Thyroid gland (tissue), 4 donors: ENCODE measurements around the gene DFFB. TPM values are rescaled to one million over a fixed set of nuclear protein-coding genes. Genes with fewer than 3 reads are reported as not detected.

Experiments
- DNase-seq, 2 donors: peaks; one replicate each; pipeline ENCODE4 v3.0.0-alpha.2; 2019
- H3K27ac ChIP-seq, 3 donors: fragments of 200-600 bp; sonication (generic); 1 replicate in 2 of 3; 2 replicates in 1 of 3; pipeline ENCODE4 v1.5.1; 2016 to 2019; ENCODE audit warnings: mild to moderate bottlenecking in 1 of 3, moderate library complexity in 1 of 3
- H3K27me3 ChIP-seq: fragments of 200-600 bp; sonication (generic); one replicate; pipeline ENCODE4 v1.5.1; 2019
- H3K36me3 ChIP-seq, 2 donors: fragments of 200-600 bp; sonication (generic); one replicate each; pipeline ENCODE4 v1.5.1; 2016 to 2019
- H3K4me1 ChIP-seq, 2 donors: fragments of 200-600 bp; sonication (generic); one replicate each; pipeline ENCODE4 v1.5.1; 2017 to 2019
- H3K4me3 ChIP-seq, 3 donors: fragments of 200-600 bp; sonication (generic); replicated peaks in 1 of 3; 1 replicate in 2 of 3; 2 replicates in 1 of 3; pipeline ENCODE4 v1.5.1; 2016; ENCODE audit warnings: mild to moderate bottlenecking in 1 of 3
- H3K9me3 ChIP-seq: fragments of 200-600 bp; sonication (generic); one replicate; pipeline ENCODE4 v1.5.1; 2017
- CTCF ChIP-seq, 6 experiments: fragments of 200-600 bp in 3 of 6; fragments of 450-650 bp in 3 of 6; sonication (generic) in 3 of 6; IDR thresholded peaks; one replicate each; pipeline ENCODE4 v1.5.1; 2016 to 2019; ENCODE audit warnings: antibody characterized with exemption in 6 of 6, mild to moderate bottlenecking in 2 of 6, inconsistent platforms in 1 of 6, moderate library complexity in 1 of 6
- POLR2A ChIP-seq, 2 donors: fragments of 450-650 bp; IDR thresholded peaks; one replicate each; pipeline ENCODE4 v1.6.1; 2017; ENCODE audit warnings: antibody characterized with exemption in 2 of 2, mild to moderate bottlenecking in 2 of 2, moderate library complexity in 1 of 2
- WGBS, 2 donors: methylation state at CpG; one replicate each; pipeline ENCODE4 v1.1.5; 2017; 5-methylcytosine and 5-hydroxymethylcytosine counted together
- intact Hi-C: fragments of 100-400 bp; cut with DNase I; formaldehyde crosslinking; loops from one replicate; pipeline ENCODE4 v1.15.1; 2023
- total RNA-seq, 4 donors: library from RNA; depleted of rRNA; stranded (reverse); fragments of >200 nt; gene quantifications; one replicate each; pipeline ENCODE4 v1.2.3, GENCODE V29; 2016

Gene DFFB
- total RNA-seq, 4 donors from 2014 or later = 5.1 to 8.6 (median 6.8) TPM

- no peak for DNase-seq
- no peaks in the 10 kb centered on the region for H3K9me3 ChIP-seq
- intact Hi-C loops = no loop called here
- H3K4me1 ChIP-seq = no peaks in the 10 kb centered on the region
- peaks cover 12 to 50% of the 10 kb centered on the region in 2 donors for H3K36me3 ChIP-seq
- no peak overlapping the region for H3K4me3 ChIP-seq
- TF ChIP-seq CTCF (IDR thresholded peaks at IDR 0.05) (no peak), POLR2A (IDR thresholded peaks at IDR 0.05) (no peak)
- 95 to 98% methylated on average over 23 of the region's 23 CpGs for WGBS, 2 donors
- H3K27me3 ChIP-seq = no peaks in the 10 kb centered on the region
- H3K27ac ChIP-seq = no peak overlapping the region
Observed at GRCh38 chr1:3874736-3875135, 17.5 kb downstream of the DFFB start.

- Histone ChIP-seq H3K4me3 (no peak overlapping the region), H3K27me3 (no peaks in the 10 kb centered on the region), H3K9me3 (no peaks in the 10 kb centered on the region), H3K36me3 (peaks cover 10 to 41% of the 10 kb centered on the region in 2 donors), H3K27ac (no peak overlapping the region), H3K4me1 (no peaks in the 10 kb centered on the region)
- DNase-seq = no peak
- intact Hi-C loops = no loop called here
- TF ChIP-seq CTCF (IDR thresholded peaks at IDR 0.05) (no peak), POLR2A (IDR thresholded peaks at IDR 0.05) (no peak)
- 93% methylated on average over 16 of the region's 16 CpGs for WGBS, 2 donors
Observed at GRCh38 chr1:3876716-3877115, 19.4 kb downstream of the DFFB start.

GRCh38 chr1:3879099-3879498, 21.8 kb downstream of the DFFB start:
- no peak overlapping the region for H3K4me3 ChIP-seq
- no peaks in the 10 kb centered on the region for H3K27me3 ChIP-seq
- WGBS, 2 donors = 97 to 100% methylated on average over 7 of the region's 7 CpGs
- no peak for DNase-seq
- no peak overlapping the region for H3K27ac ChIP-seq
- H3K36me3 ChIP-seq = peaks cover 5 to 30% of the 10 kb centered on the region in 2 donors
- no peaks in the 10 kb centered on the region for H3K4me1 ChIP-seq
- TF ChIP-seq CTCF (IDR thresholded peaks at IDR 0.05) = no peak
- TF ChIP-seq POLR2A (IDR thresholded peaks at IDR 0.05) = no peak
- intact Hi-C loops = no loop called here
- H3K9me3 ChIP-seq = no peaks in the 10 kb centered on the region

- TF ChIP-seq CTCF (IDR thresholded peaks at IDR 0.05) (no peak), POLR2A (IDR thresholded peaks at IDR 0.05) (no peak)
Observed at GRCh38 chr1:3879787-3880428, 22.6 kb downstream of the DFFB start.

GRCh38 chr1:3880429-3881192, 23.3 kb downstream of the DFFB start:
- intact Hi-C loops = no loop called here

More at GRCh38 chr1:3879787-3880428, 22.6 kb downstream of the DFFB start:
- H3K27ac ChIP-seq = no peak overlapping the region
- no peaks in the 10 kb centered on the region for H3K4me1 ChIP-seq
- no peaks in the 10 kb centered on the region for H3K9me3 ChIP-seq
- H3K27me3 ChIP-seq = no peaks in the 10 kb centered on the region
- no peak for DNase-seq
- WGBS, 2 donors = 91 to 96% methylated on average over 8 to 9 of the region's 9 CpGs
- H3K4me3 ChIP-seq = no peak overlapping the region
- H3K36me3 ChIP-seq = peaks cover 5 to 31% of the 10 kb centered on the region in 2 donors
- intact Hi-C loops = no loop called here

More at GRCh38 chr1:3880429-3881192, 23.3 kb downstream of the DFFB start:
- DNase-seq = no peak
- Histone ChIP-seq H3K4me1 (no peaks in the 10 kb centered on the region), H3K27ac (no peak overlapping the region), H3K36me3 (peaks cover 5 to 28% of the 10 kb centered on the region in 2 donors), H3K4me3 (no peak overlapping the region), H3K27me3 (no peaks in the 10 kb centered on the region), H3K9me3 (no peaks in the 10 kb centered on the region)
- TF ChIP-seq CTCF (IDR thresholded peaks at IDR 0.05) = no peak
- 91 to 95% methylated on average over 14 to 19 of the region's 20 CpGs for WGBS, 2 donors
